A673 (cell line): ENCODE results near the gene EFL1. TPM values are rescaled to one million over a fixed set of nuclear protein-coding genes. Genes with fewer than 3 reads are reported as not detected.
"Not testable (repeated sequence)": the region's sequence is repeated elsewhere in the genome, so short reads cannot be mapped to it uniquely, and the experiment has no call there.

ENCODE experiments used
- BruUV-seq: library from RNA; stranded (reverse); fragments of 400-500 nt; replicated peaks from 2 replicates; lab custom pipeline; 2021; lab: Mats Ljungman, UMichigan
- CTCF ChIA-PET: fragments of 300-600 bp; sonication (Branson Sonifier 250); formaldehyde crosslinking; loops from one replicate; lab custom pipeline; 2022; ENCODE audit warnings: antibody characterized with exemption; lab: Charles Lee
- POLR2A ChIA-PET: fragments of 300-600 bp; sonication (Branson Sonifier 250); formaldehyde crosslinking; loops from one replicate; lab custom pipeline; 2022; ENCODE audit warnings: antibody characterized with exemption; ENCODE audit not compliant: low non-redundant PET; lab: Charles Lee
- DNase-seq: peaks from one replicate; pipeline ENCODE4 v3.0.0-alpha.2; 2015; ENCODE audit warnings: low spot score
- H3K27ac ChIP-seq: fragments of 200-600 bp; sonication (generic); 2 replicates; pipeline ENCODE4 v1.5.1; 2016; ENCODE audit warnings: mixed run types, low read depth, mild to moderate bottlenecking, mixed read lengths, antibody characterized with exemption, low read length; ENCODE audit not compliant: poor library complexity, severe bottlenecking
- H3K27me3 ChIP-seq: fragments of 200-600 bp; sonication (generic); replicated peaks from 2 replicates; pipeline ENCODE4 v1.6.1; 2017; ENCODE audit warnings: mixed run types, low read depth, mild to moderate bottlenecking, mixed read lengths, antibody characterized with exemption, low read length; ENCODE audit not compliant: insufficient read depth, poor library complexity
- H3K36me3 ChIP-seq: fragments of 200-600 bp; sonication (generic); 2 replicates; pipeline ENCODE4 v1.6.1; 2016; ENCODE audit warnings: mixed run types, mild to moderate bottlenecking, mixed read lengths, antibody characterized with exemption, low read length; ENCODE audit not compliant: insufficient read depth, poor library complexity, severe bottlenecking
- H3K4me1 ChIP-seq: fragments of 200-600 bp; sonication (generic); 2 replicates; pipeline ENCODE4 v1.6.1; 2017; ENCODE audit warnings: mixed run types, mild to moderate bottlenecking, mixed read lengths, antibody characterized with exemption, low read length; ENCODE audit not compliant: insufficient read depth, poor library complexity, severe bottlenecking
- H3K4me3 ChIP-seq: fragments of 200-600 bp; sonication (generic); 2 replicates; pipeline ENCODE4 v1.5.1; 2016; ENCODE audit warnings: low read depth, mixed run types, mild to moderate bottlenecking, mixed read lengths, low read length; ENCODE audit not compliant: poor library complexity, severe bottlenecking
- H3K9me3 ChIP-seq: fragments of 200-600 bp; sonication (generic); 2 replicates; pipeline ENCODE4 v1.6.1; 2016; ENCODE audit warnings: mixed run types, low read depth, mild to moderate bottlenecking, mixed read lengths, antibody characterized with exemption, low read length; ENCODE audit not compliant: poor library complexity, severe bottlenecking
- CTCF ChIP-seq: fragments of 300-800, 200-600 bp; sonication (generic); conservative IDR thresholded peaks from 2 replicates; pipeline ENCODE4 v1.5.1; 2017; ENCODE audit warnings: low read depth, mild to moderate bottlenecking, antibody characterized with exemption, low read length, moderate library complexity, mixed read lengths
- EZH2 ChIP-seq: fragments of 200-600 bp; sonication (generic); IDR thresholded peaks from 2 replicates; pipeline ENCODE4 v1.6.1; 2017; ENCODE audit warnings: borderline replicate concordance, low read depth, mild to moderate bottlenecking, mixed read lengths, antibody characterized with exemption, low read length; ENCODE audit not compliant: poor library complexity, severe bottlenecking
- intact Hi-C: fragments of 100-400 bp; cut with micrococcal nuclease; formaldehyde crosslinking; loops from one replicate; pipeline ENCODE4 v1.10.0; 2022; ENCODE audit not compliant: unreplicated experiment
- total RNA-seq: library from RNA; stranded (reverse); gene quantifications from 2 replicates; pipeline ENCODE4 v1.2.3, GENCODE V29; 2021

EFL1 gene
- total RNA-seq, 1 experiment from 2014 or later = 26.1 TPM

GRCh38 chr15:82239685-82240391, 22.7 kb downstream of the EFL1 start:
- CTCF ChIA-PET = no interaction called here
- BruUV-seq = no TSS peak

GRCh38 chr15:82237944-82238534, 24.5 kb downstream of the EFL1 start:
- DNase-seq, H3K4me3 ChIP-seq, POLR2A ChIA-PET, H3K27ac ChIP-seq, H3K4me1 ChIP-seq, BruUV-seq, H3K27me3 ChIP-seq, intact Hi-C loops, CTCF ChIA-PET, H3K9me3 ChIP-seq: not testable (repeated sequence)
- H3K36me3 ChIP-seq = peaks cover 10% of the 10 kb centered on the region

More at GRCh38 chr15:82239685-82240391, 22.7 kb downstream of the EFL1 start:
- Histone ChIP-seq H3K27ac (no peak overlapping the region), H3K36me3 (peaks cover 10% of the 10 kb centered on the region), H3K4me3 (no peak overlapping the region), H3K4me1 (no peaks in the 10 kb centered on the region), H3K9me3 (no peaks in the 10 kb centered on the region), H3K27me3 (no peaks in the 10 kb centered on the region)
- DNase-seq = no peak
- intact Hi-C loops = no loop called here
- POLR2A ChIA-PET = no interaction called here
- TF ChIP-seq EZH2 (no peak), CTCF (no peak)

- Histone ChIP-seq H3K4me3 (no peak overlapping the region), H3K36me3 (no peaks in the 10 kb centered on the region), H3K9me3 (no peaks in the 10 kb centered on the region), H3K27ac (no peak overlapping the region), H3K27me3 (no peaks in the 10 kb centered on the region), H3K4me1 (no peaks in the 10 kb centered on the region)
- intact Hi-C loops = no loop called here
- no TSS peak for BruUV-seq
- POLR2A ChIA-PET = no interaction called here
- no peak for DNase-seq
- CTCF ChIA-PET = no interaction called here
- TF ChIP-seq CTCF = no peak
- no peak for TF ChIP-seq EZH2
Observed at GRCh38 chr15:82231842-82232241, 30.7 kb downstream of the EFL1 start.
